Measurements from ENCODE around the gene ALDH1A1. TPM values are rescaled to one million over a fixed set of nuclear protein-coding genes. Genes with fewer than 3 reads are reported as not detected.

ALDH1A1 gene
- total RNA-seq, 1 donor: 85.9 TPM

GRCh38 chr9:72898784-72899733 is 53.8 kb downstream of the ALDH1A1 start:
- DNase-seq (ENCODE audit: low read depth in 2 of 3, low spot score in 2 of 3): no peak

GRCh38 chr9:72898360-72898759 is 54.5 kb downstream of the ALDH1A1 start:
- DNase-seq (ENCODE audit: low read depth in 2 of 3, low spot score in 2 of 3): no peak

- DNase-seq (ENCODE audit: low read depth in 2 of 3, low spot score in 2 of 3): no peak
Measured at GRCh38 chr9:72897069-72897649, 55.7 kb downstream of the ALDH1A1 start.

- DNase-seq (ENCODE audit: low read depth in 2 of 3, low spot score in 2 of 3): no peak
Measured at GRCh38 chr9:72896439-72896838, 56.4 kb downstream of the ALDH1A1 start.

GRCh38 chr9:72895122-72895521 is 57.7 kb downstream of the ALDH1A1 start:
- no peak for DNase-seq (ENCODE audit: low read depth in 2 of 3, low spot score in 2 of 3)

GRCh38 chr9:72894342-72894741 is 58.5 kb downstream of the ALDH1A1 start:
- no peak for DNase-seq (ENCODE audit: low read depth in 2 of 3, low spot score in 2 of 3)

GRCh38 chr9:72893437-72893836 is 59.4 kb downstream of the ALDH1A1 start:
- DNase-seq (ENCODE audit: low read depth in 2 of 3, low spot score in 2 of 3): no peak

- no peak for DNase-seq (ENCODE audit: low read depth in 2 of 3, low spot score in 2 of 3)
Measured at GRCh38 chr9:72891043-72891442, 61.8 kb downstream of the ALDH1A1 start.

- no peak for DNase-seq (ENCODE audit: low read depth in 2 of 3, low spot score in 2 of 3)
Measured at GRCh38 chr9:72888943-72889342, 63.9 kb downstream of the ALDH1A1 start.

GRCh38 chr9:72888067-72888466 is 64.8 kb downstream of the ALDH1A1 start:
- no peak for DNase-seq (ENCODE audit: low read depth in 2 of 3, low spot score in 2 of 3)

GRCh38 chr9:72886386-72886785 is 66.5 kb downstream of the ALDH1A1 start:
- DNase-seq (ENCODE audit: low read depth in 2 of 3, low spot score in 2 of 3): no peak

GRCh38 chr9:72884508-72884907 is 68.3 kb downstream of the ALDH1A1 start:
- DNase-seq (ENCODE audit: low read depth in 2 of 3, low spot score in 2 of 3): no peak

GRCh38 chr9:72883875-72884274 is 69.0 kb downstream of the ALDH1A1 start:
- no peak for DNase-seq (ENCODE audit: low read depth in 2 of 3, low spot score in 2 of 3)

- no peak for DNase-seq (ENCODE audit: low read depth in 2 of 3, low spot score in 2 of 3)
Measured at GRCh38 chr9:72882117-72882775, 70.6 kb downstream of the ALDH1A1 start.

- no peak for DNase-seq (ENCODE audit: low read depth in 2 of 3, low spot score in 2 of 3)
Measured at GRCh38 chr9:72880821-72881220, 72.0 kb downstream of the ALDH1A1 start.

GRCh38 chr9:72875221-72875620 is 77.6 kb downstream of the ALDH1A1 start:
- no peak for DNase-seq (ENCODE audit: low read depth in 2 of 3, low spot score in 2 of 3)

- no peak for DNase-seq (ENCODE audit: low read depth in 2 of 3, low spot score in 2 of 3)
Measured at GRCh38 chr9:72874344-72874743, 78.5 kb downstream of the ALDH1A1 start.

- DNase-seq (ENCODE audit: low read depth in 2 of 3, low spot score in 2 of 3): no peak
Measured at GRCh38 chr9:72873456-72873855, 79.4 kb downstream of the ALDH1A1 start.

GRCh38 chr9:72872718-72873117 is 80.1 kb downstream of the ALDH1A1 start:
- DNase-seq (ENCODE audit: low read depth in 2 of 3, low spot score in 2 of 3): no peak

- peak in 2 of 3 donors; percentile 22 to 62 for DNase-seq (ENCODE audit: low read depth in 2 of 3, low spot score in 2 of 3)
Measured at GRCh38 chr9:72871685-72872084, 81.2 kb downstream of the ALDH1A1 start.

- DNase-seq (ENCODE audit: low read depth in 2 of 3, low spot score in 2 of 3): no peak
Measured at GRCh38 chr9:72864327-72864726, 88.5 kb downstream of the ALDH1A1 start.
